HG02571 (cell line): ENCODE results near the gene ZNF226.
"Not testable (repeated sequence)": the region's sequence is repeated elsewhere in the genome, so short reads cannot be mapped to it uniquely, and the experiment has no call there.

Source experiments
- ATAC-seq: cut with Tn5 transposase; IDR thresholded peaks from one replicate; pipeline ENCODE4 v1.9.1; 2021; ENCODE audit warnings: mild to moderate bottlenecking, moderate library complexity; ENCODE audit not compliant: unreplicated experiment

ZNF226 gene

GRCh38 chr19:44164673-44165512 lies at the start of gene ZNF226:
Gene ZNF226, plus strand, starts transcription at chr19:44165100. Its CDS starts 4,981 bp downstream, at chr19:44170081.
- ATAC-seq = peak; percentile 92

DNA sequence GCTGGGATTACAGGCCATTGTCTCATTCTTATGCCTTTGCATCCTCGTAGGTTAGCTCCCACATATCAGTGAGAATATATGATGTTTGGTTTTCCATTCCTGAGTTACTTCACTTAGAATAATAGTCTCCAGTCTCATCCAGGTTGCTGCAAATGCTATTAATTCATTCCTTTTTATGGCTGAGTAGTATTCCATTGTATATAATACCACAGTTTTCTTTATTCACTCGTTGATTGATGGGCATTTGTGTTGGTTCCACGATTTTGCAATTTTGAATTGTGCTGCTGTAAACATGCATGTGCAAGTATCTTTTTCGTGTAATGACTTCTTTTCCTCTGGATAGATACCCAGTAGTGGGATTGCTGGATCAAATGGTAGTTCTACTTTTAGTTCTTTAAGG lies 43.7 kb upstream of the ZNF226 start:
- not testable (repeated sequence) for ATAC-seq

- no peak for ATAC-seq
Measured at GRCh38 chr19:44131955-44132354, 32.9 kb upstream of the ZNF226 start.

DNA sequence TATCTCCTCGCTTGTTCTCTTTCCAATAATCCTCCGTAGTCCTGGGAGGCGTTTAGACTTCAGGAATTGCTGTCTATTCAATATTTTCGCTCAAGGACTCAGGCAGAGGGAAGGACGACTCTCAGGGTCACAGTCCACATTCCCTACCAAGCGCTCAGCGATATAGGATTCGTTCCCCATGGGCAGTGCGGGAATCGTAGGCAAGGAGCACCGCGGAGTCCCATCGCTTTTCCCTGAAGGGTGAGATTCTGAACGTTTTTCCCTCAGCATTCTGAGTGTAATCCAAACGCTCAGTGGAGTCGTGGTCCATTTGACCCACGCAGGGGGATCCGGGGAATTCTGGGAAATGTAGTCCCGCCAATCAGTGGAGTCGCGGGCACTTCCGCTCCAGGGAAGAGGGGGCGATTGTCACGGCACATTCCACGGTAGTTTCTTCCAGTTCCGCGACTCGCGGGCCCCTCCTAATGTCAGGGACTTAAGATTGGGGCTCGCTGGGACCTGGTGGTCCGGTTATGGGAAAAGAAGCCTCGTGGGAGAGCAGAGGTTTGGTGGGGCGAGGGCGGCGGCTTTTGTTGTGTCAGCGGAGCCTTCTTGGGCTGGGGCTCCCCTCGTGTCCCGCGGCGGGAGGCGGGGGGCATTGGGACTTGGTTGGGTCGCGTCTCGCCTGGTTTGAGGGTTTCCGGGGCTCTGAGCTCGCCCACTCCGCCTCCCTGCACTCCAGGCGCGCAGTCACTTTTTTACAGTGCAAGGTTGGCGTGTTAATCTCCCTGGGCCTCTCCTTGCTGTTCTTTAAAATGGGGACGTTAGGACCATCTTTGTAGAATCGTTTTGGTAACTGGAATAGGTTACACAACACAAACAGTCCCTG lies 23.5 kb upstream of the ZNF226 start, which contains the start of gene ZNF234:
ZNF234 (plus strand) TSS at position 364 of the 868 bp plus-strand sequence. CDS start 3,079 bp downstream, outside the sequence.
- ATAC-seq = no peak

GRCh38 chr19:44142059-44142433 lies 22.9 kb upstream of the ZNF226 start:
- ATAC-seq = no peak

DNA sequence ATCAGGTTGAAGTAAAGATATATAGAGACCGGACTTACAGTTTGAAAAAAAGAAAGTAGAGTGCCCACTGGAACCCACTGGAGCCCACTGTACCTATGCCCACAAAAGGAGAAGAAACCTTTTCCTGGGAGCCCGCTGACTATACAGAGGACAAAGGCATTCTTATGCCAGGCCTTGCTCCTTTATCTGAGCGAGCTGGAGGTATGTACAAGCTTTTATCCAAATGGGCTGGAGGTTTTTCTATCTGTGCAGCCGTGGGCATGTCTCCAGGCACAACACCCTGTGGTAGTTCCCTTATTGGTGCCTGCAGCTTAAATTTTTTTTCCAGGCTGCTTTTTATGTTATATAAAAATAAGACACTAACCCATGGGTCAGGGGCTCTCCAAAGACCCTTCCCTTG lies 15.1 kb upstream of the ZNF226 start:
- ATAC-seq = no peak

DNA sequence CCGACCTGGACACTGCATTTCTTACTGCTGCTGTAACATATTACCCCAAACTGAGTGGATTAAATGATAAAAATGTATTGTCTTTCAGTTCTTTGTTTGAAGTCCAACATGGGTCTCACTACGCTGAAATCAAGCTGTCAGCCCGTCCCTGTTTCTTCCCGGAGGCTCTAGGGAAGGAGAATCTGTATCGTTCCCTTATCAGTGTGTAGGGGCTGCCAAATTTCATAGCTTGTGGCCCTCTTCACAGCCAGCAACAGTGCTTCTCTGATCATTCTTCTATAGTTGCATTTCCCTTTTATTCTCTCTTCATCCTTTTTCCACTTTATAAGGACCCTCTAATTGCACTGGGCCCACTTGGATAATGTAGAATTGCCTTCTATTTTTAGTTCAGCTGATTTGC lies 13.4 kb upstream of the ZNF226 start:
- ATAC-seq = no peak

DNA sequence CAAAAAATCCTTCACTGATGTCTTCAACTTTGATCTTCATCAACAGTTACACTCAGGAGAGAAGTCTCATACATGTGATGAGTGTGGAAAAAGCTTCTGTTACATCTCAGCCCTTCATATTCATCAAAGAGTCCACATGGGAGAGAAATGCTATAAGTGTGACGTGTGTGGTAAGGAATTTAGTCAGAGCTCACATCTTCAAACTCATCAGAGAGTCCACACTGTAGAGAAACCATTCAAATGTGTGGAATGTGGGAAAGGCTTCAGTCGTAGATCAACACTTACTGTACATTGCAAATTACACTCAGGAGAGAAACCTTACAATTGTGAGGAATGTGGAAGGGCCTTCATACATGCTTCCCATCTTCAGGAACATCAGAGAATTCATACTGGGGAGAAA lies 8.4 kb upstream of the ZNF226 start:
- ATAC-seq = no peak

- no peak for ATAC-seq
Measured at GRCh38 chr19:44163789-44164188, 1.1 kb upstream of the ZNF226 start.

- no peak for ATAC-seq
Measured at GRCh38 chr19:44164327-44164672, 600 bp upstream of the ZNF226 start.

- not testable (repeated sequence) for ATAC-seq
Measured at GRCh38 chr19:44170660-44171059, 5.8 kb downstream of the ZNF226 start.

DNA sequence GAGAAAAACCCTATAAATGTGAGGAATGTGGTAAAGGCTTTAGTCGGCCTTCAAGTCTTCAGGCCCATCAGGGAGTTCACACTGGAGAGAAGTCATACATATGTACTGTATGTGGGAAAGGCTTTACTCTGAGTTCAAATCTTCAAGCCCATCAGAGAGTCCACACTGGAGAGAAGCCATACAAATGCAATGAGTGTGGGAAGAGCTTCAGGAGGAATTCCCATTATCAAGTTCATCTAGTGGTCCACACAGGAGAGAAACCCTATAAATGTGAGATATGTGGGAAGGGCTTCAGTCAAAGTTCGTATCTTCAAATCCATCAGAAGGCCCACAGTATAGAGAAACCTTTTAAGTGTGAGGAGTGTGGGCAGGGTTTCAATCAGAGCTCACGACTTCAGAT lies 11.7 kb downstream of the ZNF226 start:
- ATAC-seq = no peak

DNA sequence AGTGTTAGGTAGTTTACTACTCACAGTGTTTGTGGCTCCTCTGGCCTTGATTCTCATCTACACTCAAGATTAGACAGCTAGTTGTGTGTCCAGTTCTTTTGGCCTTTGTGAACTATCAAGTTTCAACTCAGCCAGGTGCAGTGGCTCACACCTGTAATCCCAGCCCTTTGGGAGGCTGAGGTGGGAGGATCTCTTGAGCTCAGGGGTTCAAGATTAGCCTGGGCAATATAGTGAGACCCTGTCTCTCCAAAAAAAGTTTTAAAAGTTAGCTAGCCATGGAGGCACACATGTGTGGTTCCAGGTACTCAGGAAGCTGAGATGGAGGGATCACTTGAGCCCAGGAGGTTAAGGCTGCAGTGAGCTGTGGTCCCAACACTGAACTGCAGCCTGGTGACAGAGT lies 16.1 kb downstream of the ZNF226 start:
- ATAC-seq = no peak

GRCh38 chr19:44182145-44182544 lies 17.2 kb downstream of the ZNF226 start:
- ATAC-seq = no peak

DNA sequence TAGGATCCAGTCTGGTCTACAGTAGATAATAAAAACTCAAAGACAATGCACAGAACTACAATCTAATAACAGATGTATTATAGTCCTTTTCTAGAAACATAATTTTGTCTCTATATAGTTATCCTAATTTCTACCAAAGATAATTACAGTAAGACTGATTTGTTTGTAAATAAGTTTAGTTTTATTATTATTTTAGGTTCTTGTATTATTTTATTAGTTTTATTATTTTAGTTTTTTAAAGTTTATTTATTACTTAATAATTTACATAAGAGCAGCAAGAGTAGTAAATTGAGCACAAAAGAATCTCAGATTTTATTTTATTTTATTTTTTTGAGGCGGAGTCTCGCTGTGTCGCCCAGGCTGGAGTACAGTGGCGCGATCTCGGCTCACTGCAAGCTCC lies 25.1 kb downstream of the ZNF226 start:
- no peak for ATAC-seq

DNA sequence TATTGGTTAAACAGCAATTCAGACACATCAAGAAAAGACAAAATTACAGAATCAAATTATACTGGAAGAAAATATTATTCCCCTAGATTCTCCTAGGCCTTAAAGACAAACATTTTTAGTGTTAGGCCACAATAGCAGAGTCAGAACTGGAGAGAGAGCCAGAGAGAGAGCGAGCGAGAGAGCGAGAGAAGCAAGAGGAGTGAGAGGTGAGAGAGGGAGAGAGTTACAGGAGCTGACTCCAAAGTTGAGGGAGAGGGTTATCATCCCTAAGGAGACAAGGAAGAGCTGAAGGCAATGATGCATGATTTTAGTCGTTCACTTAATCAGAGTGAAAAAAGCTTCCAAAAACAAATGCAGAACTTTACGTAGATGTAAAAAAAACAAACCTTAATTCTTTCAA lies 27.2 kb downstream of the ZNF226 start:
- no peak for ATAC-seq

DNA sequence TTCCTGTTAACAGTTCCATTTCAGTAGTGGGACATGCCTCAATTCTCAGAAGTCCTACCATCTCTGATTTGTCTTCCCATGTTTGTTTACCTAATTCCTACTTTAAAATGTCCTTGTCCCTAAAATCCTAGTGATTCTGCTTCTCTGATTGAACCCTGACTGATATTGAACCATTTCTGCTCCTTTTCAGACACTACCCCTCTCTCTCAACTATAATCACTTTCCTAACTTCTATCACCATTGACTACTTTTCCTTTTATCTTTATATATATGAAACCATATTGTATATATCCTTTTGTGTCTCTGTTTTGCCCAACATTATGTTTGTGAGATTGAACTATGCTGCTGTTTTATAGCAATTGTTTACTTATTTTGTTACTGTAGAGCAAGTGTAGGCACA lies 31.9 kb downstream of the ZNF226 start:
- ATAC-seq = no peak

GRCh38 chr19:44202470-44202869 lies 37.6 kb downstream of the ZNF226 start:
- ATAC-seq = no peak

GRCh38 chr19:44202974-44203373 lies 38.1 kb downstream of the ZNF226 start:
- no peak for ATAC-seq

GRCh38 chr19:44203877-44204276 lies 39.0 kb downstream of the ZNF226 start:
- not testable (repeated sequence) for ATAC-seq

DNA sequence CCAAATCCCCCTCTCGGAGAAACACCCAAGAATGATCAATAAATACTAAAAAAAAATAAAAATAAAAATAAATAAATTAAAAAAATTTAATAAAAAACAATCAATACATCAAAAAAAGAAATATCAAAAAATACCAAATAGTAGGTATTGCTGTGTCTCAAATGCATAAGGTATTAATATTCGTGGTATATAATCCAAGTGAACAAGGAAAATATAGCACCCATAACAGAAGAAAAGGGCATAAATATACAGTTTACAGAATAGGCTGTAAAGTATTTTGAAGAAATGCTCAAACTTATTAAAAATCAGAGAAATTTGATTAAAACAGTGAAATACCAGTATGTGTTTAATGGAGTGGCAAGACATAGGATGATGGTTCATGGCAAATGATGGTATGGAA lies 39.9 kb downstream of the ZNF226 start:
- no peak for ATAC-seq
